Mesothelial cell of epicardium (in vitro differentiated cells): Measurements from ENCODE around the gene TRDMT1. TPM values are rescaled to one million over a fixed set of nuclear protein-coding genes. Genes with fewer than 3 reads are reported as not detected.

Experiments used
- DNase-seq, 2 experiments: peaks; one replicate each; pipeline ENCODE4 v3.0.0; 2021; ENCODE audit warnings: low spot score in 2 of 2; ENCODE audit not compliant: unreplicated experiment in 2 of 2
- H3K27ac Mint-ChIP-seq: 2 replicates; pipeline ENCODE4 v1.8.0; 2021; ENCODE audit warnings: mixed read lengths
- H3K27me3 Mint-ChIP-seq: 2 replicates; pipeline ENCODE4 v1.8.0; 2021; ENCODE audit warnings: low read depth, mixed read lengths
- H3K36me3 Mint-ChIP-seq: 2 replicates; pipeline ENCODE4 v1.8.0; 2021; ENCODE audit warnings: mixed read lengths
- H3K4me1 Mint-ChIP-seq: 2 replicates; pipeline ENCODE4 v1.8.0; 2021; ENCODE audit warnings: mixed read lengths
- H3K4me3 Mint-ChIP-seq: 2 replicates; pipeline ENCODE4 v1.8.0; 2021; ENCODE audit warnings: mild to moderate bottlenecking, moderate library complexity, mixed read lengths
- H3K9me3 Mint-ChIP-seq: 2 replicates; pipeline ENCODE4 v1.8.0; 2021; ENCODE audit warnings: mixed read lengths
- CTCF ChIP-seq: fragments of 200-600 bp; sonication (generic); IDR thresholded peaks from one replicate; pipeline ENCODE4 v1.5.0; 2021; ENCODE audit warnings: antibody characterized with exemption; ENCODE audit not compliant: unreplicated experiment
- total RNA-seq: library from RNA; stranded (reverse); gene quantifications from 3 replicates; pipeline ENCODE4 v1.2.1, GENCODE V29; 2021

The TRDMT1 gene
- total RNA-seq, 1 donor from 2014 or later: 8.2 TPM

- Mint-ChIP-seq H3K4me3 (no peak within 1 kb of the TSS), H3K36me3 (no peaks in the 10 kb centered on the region), H3K27me3 (no peaks in the 10 kb centered on the region), H3K4me1 (peaks cover 12% of the 10 kb centered on the region), H3K9me3 (no peaks in the 10 kb centered on the region), H3K27ac (no peak within 1 kb of the TSS)
- no peak for DNase-seq
- TF ChIP-seq CTCF: no peak
These were observed 71.7 kb downstream of the TRDMT1 start, which contains the start of gene CUBN for GRCh38 chr10:17129741-17130140. TSS of gene CUBN (minus strand) at chr10:17129811. CDS start at chr10:17129765, 46 bp downstream.

GRCh38 chr10:17128261-17128660 lies 73.2 kb downstream of the TRDMT1 start:
- no peaks in the 10 kb centered on the region for H3K9me3 Mint-ChIP-seq
- peaks cover 18% of the 10 kb centered on the region for H3K4me1 Mint-ChIP-seq
- H3K36me3 Mint-ChIP-seq: no peaks in the 10 kb centered on the region
- no peak overlapping the region for H3K27ac Mint-ChIP-seq
- no peaks in the 10 kb centered on the region for H3K27me3 Mint-ChIP-seq
- no peak for TF ChIP-seq CTCF
- no peak for DNase-seq
- H3K4me3 Mint-ChIP-seq: no peak overlapping the region

- Mint-ChIP-seq H3K9me3 (no peaks in the 10 kb centered on the region), H3K4me1 (peaks cover 16% of the 10 kb centered on the region), H3K36me3 (no peaks in the 10 kb centered on the region), H3K4me3 (no peak overlapping the region), H3K27me3 (no peaks in the 10 kb centered on the region), H3K27ac (no peak overlapping the region)
- no peak for TF ChIP-seq CTCF
- DNase-seq: no peak
These were observed 75.1 kb downstream of the TRDMT1 start for GRCh38 chr10:17126327-17126726.

- H3K4me1 Mint-ChIP-seq: peaks cover 20% of the 10 kb centered on the region
- no peak for TF ChIP-seq CTCF
- no peaks in the 10 kb centered on the region for H3K27me3 Mint-ChIP-seq
- no peak overlapping the region for H3K4me3 Mint-ChIP-seq
- no peaks in the 10 kb centered on the region for H3K9me3 Mint-ChIP-seq
- no peak overlapping the region for H3K27ac Mint-ChIP-seq
- H3K36me3 Mint-ChIP-seq: no peaks in the 10 kb centered on the region
- DNase-seq: no peak
These were observed 76.1 kb downstream of the TRDMT1 start for GRCh38 chr10:17125206-17125893.

GRCh38 chr10:17123961-17124360 lies 77.5 kb downstream of the TRDMT1 start:
- Mint-ChIP-seq H3K27me3 (no peaks in the 10 kb centered on the region), H3K36me3 (no peaks in the 10 kb centered on the region), H3K27ac (no peak overlapping the region), H3K4me3 (no peak overlapping the region), H3K9me3 (no peaks in the 10 kb centered on the region), H3K4me1 (peaks cover 23% of the 10 kb centered on the region)
- no peak for TF ChIP-seq CTCF
- no peak for DNase-seq
